Activated T-helper 2 cell treated with anti-CD3 and anti-CD28 coated beads, Interferon-gamma antibody, Interleukin-2, Interleukin-4, amounts not matched to agents 10 μg/mL and 5 μg/mL and 100 μg/mL, durations not matched to agents 14 hours and 24 hours and 36 hours (primary cell): ENCODE measurements around the gene RGSL1. TPM values are rescaled to one million over a fixed set of nuclear protein-coding genes. Genes with fewer than 3 reads are reported as not detected.

Source experiments
- DNase-seq: peaks from one replicate; pipeline ENCODE4 v3.0.0; 2021; ENCODE audit warnings: low spot score
- H3K27ac Mint-ChIP-seq: one replicate; pipeline ENCODE4 v1.8.0; 2021; ENCODE audit warnings: mixed read lengths
- H3K27me3 Mint-ChIP-seq: one replicate; pipeline ENCODE4 v1.8.0; 2021; ENCODE audit warnings: low read depth, mixed read lengths
- H3K36me3 Mint-ChIP-seq: one replicate; pipeline ENCODE4 v1.8.0; 2021; ENCODE audit warnings: low read depth, mixed read lengths
- H3K4me1 Mint-ChIP-seq: one replicate; pipeline ENCODE4 v1.8.0; 2021; ENCODE audit warnings: low read depth, mixed read lengths
- H3K4me3 Mint-ChIP-seq: one replicate; pipeline ENCODE4 v1.8.0; 2021; ENCODE audit warnings: low read depth, mild to moderate bottlenecking, moderate library complexity, mixed read lengths
- H3K9me3 Mint-ChIP-seq: one replicate; pipeline ENCODE4 v1.8.0; 2021; ENCODE audit warnings: mixed read lengths
- intact Hi-C: fragments of 100-400 bp; cut with micrococcal nuclease; formaldehyde crosslinking; loops from one replicate; pipeline ENCODE4 v1.15.1; 2023
- total RNA-seq: library from RNA; stranded (reverse); gene quantifications from 2 replicates; pipeline ENCODE4 v1.2.3, GENCODE V29; 2022

RGSL1 gene
- total RNA-seq, 1 donor from 2014 or later, result not detected

DNA sequence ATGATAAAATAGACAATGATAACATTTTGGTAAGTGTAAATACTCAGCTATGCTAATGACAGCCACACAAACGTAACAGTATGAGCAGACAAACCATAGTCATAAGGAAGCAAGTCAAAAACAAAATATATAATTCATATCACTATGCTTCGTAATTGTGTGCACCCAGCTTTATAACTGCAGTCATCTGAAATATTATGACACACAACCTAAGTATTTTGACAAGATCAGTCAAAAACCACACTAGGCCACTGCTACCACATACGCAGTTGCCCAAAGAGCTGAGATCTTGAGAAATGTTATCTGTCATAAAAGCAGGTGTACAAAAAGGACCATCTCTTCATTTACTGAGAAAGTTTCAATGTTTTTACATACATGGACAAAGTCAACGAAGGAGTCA is 113.1 kb downstream of the RGSL1 start:
- peaks cover 9% of the 10 kb centered on the region for H3K27me3 Mint-ChIP-seq
- DNase-seq, result no peak
- H3K9me3 Mint-ChIP-seq, result no peaks in the 10 kb centered on the region
- no peaks in the 10 kb centered on the region for H3K36me3 Mint-ChIP-seq
- H3K27ac Mint-ChIP-seq, result no peak overlapping the region
- intact Hi-C loops, result no loop called here
- no peak overlapping the region for H3K4me3 Mint-ChIP-seq
- peaks cover 2% of the 10 kb centered on the region for H3K4me1 Mint-ChIP-seq

DNA sequence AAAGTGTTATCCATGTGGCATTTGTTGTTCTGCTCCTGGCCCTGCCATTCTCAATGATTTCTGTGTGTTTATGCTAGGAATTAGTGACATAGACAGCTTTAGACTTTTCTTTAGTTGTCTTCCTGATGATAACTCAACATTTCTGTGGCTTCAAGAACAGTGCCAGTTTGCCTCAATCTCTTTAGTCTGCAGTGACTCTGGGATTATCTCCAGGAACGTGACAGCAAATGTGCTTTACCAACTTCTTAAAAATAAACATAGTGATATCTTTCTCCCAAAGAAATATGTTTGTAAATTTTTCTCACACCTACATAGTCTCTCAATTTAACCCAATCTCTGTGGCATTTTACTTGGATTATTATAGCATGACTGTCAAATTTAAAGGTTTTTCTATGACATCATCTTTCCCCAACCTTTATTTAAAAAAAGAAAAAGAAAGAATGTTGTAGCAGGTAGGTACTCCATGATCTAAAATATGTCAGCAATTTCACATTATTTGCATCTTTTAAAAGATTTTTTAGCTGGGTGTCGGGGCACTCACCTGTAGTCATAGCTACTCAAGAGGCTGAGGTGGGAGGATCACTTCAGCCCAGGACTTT is 114.6 kb downstream of the RGSL1 start:
- no peak overlapping the region for H3K4me3 Mint-ChIP-seq
- no peak overlapping the region for H3K27ac Mint-ChIP-seq
- H3K27me3 Mint-ChIP-seq, result peaks cover 9% of the 10 kb centered on the region

DNA sequence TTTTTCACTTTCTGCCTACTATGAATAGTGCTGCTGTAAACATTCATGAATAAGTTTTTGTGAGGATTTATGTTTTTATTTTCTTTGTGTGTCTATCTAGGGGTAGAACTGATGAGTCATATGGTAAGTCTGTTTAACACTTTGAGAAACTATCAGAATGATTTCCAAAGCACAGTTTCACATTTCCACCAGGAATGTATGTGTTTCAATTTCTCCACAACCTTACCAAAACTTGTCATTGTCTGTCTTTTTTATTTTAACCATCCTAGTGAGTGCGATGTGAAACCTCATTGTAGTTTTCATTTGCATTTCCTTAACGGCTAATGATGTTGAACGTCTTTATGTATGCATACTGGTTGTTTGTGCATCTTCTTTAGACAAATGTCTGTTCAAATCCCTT is 115.6 kb downstream of the RGSL1 start:
- Mint-ChIP-seq H3K4me1 (peaks cover 2% of the 10 kb centered on the region), H3K4me3 (no peak overlapping the region), H3K9me3 (no peaks in the 10 kb centered on the region), H3K27ac (no peak overlapping the region), H3K36me3 (no peaks in the 10 kb centered on the region), H3K27me3 (peaks cover 9% of the 10 kb centered on the region)
- no peak for DNase-seq
- intact Hi-C loops, result no loop called here

More for the DNA sequence above, 114.6 kb downstream of the RGSL1 start:
- H3K36me3 Mint-ChIP-seq, result no peaks in the 10 kb centered on the region
- intact Hi-C loops, result no loop called here
- no peaks in the 10 kb centered on the region for H3K9me3 Mint-ChIP-seq
- no peak for DNase-seq
- H3K4me1 Mint-ChIP-seq, result peaks cover 2% of the 10 kb centered on the region

DNA sequence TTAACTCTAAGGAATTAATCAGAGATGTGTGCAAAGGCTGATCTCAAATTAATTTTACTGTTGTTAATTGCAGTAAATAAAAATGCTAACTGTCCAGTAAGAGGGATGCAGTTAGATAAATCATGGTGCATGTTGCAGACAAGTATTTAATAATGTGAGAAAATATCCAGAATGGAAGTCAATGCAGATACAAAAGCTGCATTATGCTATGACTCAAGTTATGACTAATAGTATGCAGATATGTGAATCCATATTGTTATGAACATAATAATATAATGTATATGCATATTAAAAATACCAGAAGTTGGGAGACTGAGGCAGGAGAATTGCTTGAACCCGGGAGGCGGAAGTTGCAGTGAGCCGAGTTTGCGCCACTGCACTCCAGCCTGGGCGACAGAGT is 117.7 kb downstream of the RGSL1 start:
- intact Hi-C loops, result no loop called here
- H3K27me3 Mint-ChIP-seq, result peaks cover 6% of the 10 kb centered on the region
- H3K4me3 Mint-ChIP-seq, result no peak overlapping the region
- no peaks in the 10 kb centered on the region for H3K9me3 Mint-ChIP-seq
- H3K27ac Mint-ChIP-seq, result no peak overlapping the region
- H3K36me3 Mint-ChIP-seq, result no peaks in the 10 kb centered on the region
- DNase-seq, result no peak
- no peaks in the 10 kb centered on the region for H3K4me1 Mint-ChIP-seq

DNA sequence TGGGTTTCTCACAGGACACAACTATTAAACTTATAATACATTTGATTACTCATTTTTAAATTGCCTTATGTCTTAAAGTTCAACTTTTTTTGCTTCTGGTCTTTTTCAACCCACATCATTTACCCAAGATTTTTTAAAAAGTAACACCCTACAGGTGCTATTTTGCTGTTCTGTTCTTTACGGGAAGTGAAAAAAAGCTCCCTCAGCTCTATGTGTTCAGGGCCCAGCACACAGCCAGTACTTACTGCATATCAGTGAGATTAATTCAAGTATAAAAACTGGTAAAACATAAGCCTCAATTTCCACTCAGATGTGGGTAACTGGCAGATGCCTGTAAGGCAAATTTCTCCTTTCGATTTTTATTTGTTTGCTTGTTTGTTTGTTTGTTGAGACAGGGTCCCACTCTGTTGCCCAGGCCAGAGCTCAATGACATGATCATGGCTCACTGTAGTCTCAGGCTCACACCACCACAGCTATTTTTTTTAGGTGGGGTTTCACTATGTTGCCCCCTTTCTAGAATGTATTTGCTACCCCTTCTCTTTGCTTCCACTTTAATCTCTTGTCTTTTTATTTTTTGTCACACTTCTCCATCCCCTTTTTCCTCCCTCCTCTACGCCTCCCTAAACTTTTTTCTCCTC is 118.8 kb downstream of the RGSL1 start:
- Mint-ChIP-seq H3K27me3 (peaks cover 6% of the 10 kb centered on the region), H3K4me3 (no peak overlapping the region), H3K27ac (no peak overlapping the region), H3K4me1 (no peaks in the 10 kb centered on the region), H3K9me3 (no peaks in the 10 kb centered on the region), H3K36me3 (no peaks in the 10 kb centered on the region)
- intact Hi-C loops, result no loop called here
- no peak for DNase-seq

DNA sequence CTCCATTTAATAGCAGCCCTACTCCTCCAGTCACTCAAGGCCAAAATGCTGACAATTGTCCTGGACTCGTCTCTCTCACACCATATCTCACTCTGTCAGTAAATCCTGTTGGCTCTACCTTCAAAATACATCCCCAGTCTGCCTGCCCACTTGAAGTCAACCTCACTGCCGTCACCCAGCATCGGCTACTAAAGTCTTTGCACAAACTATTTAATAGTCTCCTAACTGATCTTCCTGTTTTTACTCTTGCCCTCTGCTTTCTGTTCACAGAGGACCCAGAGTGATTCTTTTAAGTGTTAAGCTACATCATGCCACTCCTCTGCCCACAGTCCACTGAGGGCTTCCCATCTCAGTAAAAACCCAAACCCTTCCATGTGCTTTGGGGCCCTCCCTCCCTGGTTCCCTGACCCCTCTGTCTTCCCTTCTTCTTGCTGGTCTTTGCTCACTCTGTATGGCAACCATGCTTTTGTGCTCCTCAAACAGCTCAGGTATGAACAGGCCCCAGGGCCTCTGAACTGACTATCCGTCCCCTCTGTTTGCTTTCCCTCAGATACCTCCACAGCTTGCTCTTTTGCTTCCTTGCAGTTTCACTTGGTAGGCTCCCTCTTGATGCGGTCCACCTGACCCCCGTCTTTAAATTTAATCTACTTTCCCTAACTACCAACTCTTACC is 120.1 kb downstream of the RGSL1 start:
- Mint-ChIP-seq H3K4me1 (no peaks in the 10 kb centered on the region), H3K4me3 (no peak overlapping the region), H3K27ac (no peak overlapping the region), H3K9me3 (no peaks in the 10 kb centered on the region), H3K36me3 (no peaks in the 10 kb centered on the region), H3K27me3 (peaks cover 6% of the 10 kb centered on the region)
- no peak for DNase-seq
- intact Hi-C loops, result no loop called here

DNA sequence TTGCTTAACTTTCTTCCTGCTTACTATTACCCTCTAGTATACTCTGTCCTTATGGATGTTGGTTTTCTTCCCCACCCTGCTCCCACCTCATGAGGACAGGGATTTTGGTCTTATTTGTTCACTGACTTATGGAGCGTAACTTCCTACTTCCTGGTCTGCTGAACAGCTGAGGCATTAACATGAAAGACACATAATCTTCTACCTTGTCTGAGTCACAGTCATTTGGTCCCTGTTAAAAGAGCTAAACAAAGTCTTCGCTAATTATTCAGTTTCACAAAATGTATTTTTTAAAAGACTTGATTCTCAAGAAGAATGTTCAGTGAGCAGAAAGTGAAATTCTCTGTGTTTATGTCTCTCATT is 120.6 kb downstream of the RGSL1 start:
- Mint-ChIP-seq H3K27me3 (peaks cover 2% of the 10 kb centered on the region), H3K27ac (no peak overlapping the region), H3K4me3 (no peak overlapping the region), H3K36me3 (peaks cover 3% of the 10 kb centered on the region), H3K4me1 (no peaks in the 10 kb centered on the region), H3K9me3 (no peaks in the 10 kb centered on the region)
- intact Hi-C loops, result no loop called here
- DNase-seq, result no peak

DNA sequence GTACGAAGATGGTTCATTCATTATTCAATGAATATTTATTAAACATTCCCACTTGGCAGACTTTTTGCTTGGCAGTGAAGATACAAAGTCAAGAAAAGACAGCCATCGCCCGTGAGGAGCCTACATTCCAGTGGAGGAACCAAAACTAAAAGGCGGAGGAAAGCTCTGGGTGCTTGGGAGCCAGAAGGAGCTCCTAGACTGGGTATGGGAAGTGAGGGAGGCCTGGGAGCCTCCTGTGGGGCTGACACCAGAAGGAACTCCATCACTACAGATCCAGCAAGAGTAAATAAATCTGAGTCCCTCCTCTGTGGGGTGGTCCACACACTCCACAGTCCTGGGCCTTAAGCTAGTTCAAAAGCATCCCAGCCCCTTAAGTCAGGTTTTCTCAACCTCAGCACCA is 124.2 kb downstream of the RGSL1 start:
- no peak overlapping the region for H3K4me3 Mint-ChIP-seq
- H3K9me3 Mint-ChIP-seq, result no peaks in the 10 kb centered on the region
- H3K36me3 Mint-ChIP-seq, result peaks cover 15% of the 10 kb centered on the region
- no peak for DNase-seq
- no peaks in the 10 kb centered on the region for H3K27me3 Mint-ChIP-seq
- no peak overlapping the region for H3K27ac Mint-ChIP-seq
- intact Hi-C loops, result no loop called here
- no peaks in the 10 kb centered on the region for H3K4me1 Mint-ChIP-seq

DNA sequence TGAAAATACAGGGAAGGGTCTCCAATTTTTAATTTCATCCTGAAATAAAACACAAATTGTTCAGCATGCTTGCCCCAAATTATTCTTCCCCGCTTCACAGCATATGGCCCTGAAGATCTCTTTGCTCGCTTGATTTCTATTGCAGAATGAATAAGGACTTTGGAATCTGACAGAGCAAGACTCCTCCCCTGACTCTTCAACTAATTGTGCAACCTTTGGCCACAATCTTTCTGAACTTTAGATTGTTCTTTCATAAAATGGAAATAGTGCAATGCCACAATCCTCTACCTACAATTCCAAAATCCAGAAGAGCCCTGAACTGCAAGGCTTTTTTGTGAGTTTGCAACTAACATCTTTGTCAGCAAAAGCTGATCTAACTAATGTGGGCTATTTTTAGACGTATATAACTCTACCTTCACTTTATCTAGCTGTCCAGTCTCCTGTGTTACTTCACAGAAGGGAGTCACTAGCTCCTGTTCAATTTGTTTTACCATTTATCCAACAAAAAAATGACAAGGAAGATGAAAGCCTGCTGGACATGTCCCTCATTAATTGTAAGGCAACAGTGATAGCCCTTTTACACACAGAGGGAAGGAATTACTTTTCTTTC is 125.7 kb downstream of the RGSL1 start:
- H3K4me3 Mint-ChIP-seq, result no peak overlapping the region
- no peaks in the 10 kb centered on the region for H3K9me3 Mint-ChIP-seq
- no peak overlapping the region for H3K27ac Mint-ChIP-seq
- H3K36me3 Mint-ChIP-seq, result peaks cover 29% of the 10 kb centered on the region
- DNase-seq, result no peak
- intact Hi-C loops, result no loop called here
- no peaks in the 10 kb centered on the region for H3K27me3 Mint-ChIP-seq
- H3K4me1 Mint-ChIP-seq, result no peaks in the 10 kb centered on the region

DNA sequence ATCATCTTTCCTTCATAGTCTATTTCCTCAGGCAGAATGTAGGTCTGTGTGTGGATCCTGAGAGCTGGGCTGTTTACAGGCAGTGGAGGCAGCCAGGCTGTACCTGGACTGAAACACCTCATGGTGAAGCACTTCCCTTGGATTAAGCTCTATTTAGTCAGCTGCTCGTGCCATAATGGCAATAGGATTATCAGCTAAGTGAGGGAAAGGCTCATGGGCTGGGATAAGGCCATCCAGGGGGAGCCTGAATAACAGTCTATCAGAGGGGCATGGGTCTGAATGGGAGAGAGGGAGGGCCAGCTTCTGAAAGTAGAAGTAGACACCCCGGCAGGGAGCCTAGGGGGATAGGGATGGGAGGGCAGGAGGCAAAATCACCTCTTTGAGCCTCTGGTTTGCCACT is 130.8 kb downstream of the RGSL1 start:
- Mint-ChIP-seq H3K27ac (no peak overlapping the region), H3K9me3 (no peaks in the 10 kb centered on the region), H3K36me3 (peaks cover 43% of the 10 kb centered on the region), H3K27me3 (no peaks in the 10 kb centered on the region), H3K4me1 (peaks cover 11% of the 10 kb centered on the region), H3K4me3 (no peak overlapping the region)
- intact Hi-C loops, result no loop called here
- no peak for DNase-seq

DNA sequence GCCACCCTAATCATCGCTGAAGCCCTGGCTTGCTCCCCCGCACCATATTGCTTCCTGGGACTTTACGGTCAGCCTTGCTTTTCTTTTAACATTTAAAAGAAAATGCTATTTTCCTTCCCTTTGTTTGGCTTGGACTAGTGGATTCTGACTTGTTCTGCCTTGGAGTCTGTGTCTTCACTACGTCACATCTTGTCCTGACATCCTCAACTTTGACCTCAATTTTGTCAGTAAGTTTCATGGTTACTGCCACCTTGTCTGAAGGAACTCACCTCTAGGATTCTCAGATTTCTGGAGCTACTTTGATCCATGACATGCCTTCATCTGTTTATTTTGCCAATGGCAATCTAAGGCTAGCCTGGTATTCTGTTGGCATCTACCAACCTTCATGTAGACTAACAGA is 134.8 kb downstream of the RGSL1 start:
- no peaks in the 10 kb centered on the region for H3K9me3 Mint-ChIP-seq
- H3K4me3 Mint-ChIP-seq, result no peak overlapping the region
- no peaks in the 10 kb centered on the region for H3K27me3 Mint-ChIP-seq
- H3K4me1 Mint-ChIP-seq, result peaks cover 26% of the 10 kb centered on the region
- intact Hi-C loops, result no loop called here
- no peak for DNase-seq
- H3K27ac Mint-ChIP-seq, result no peak overlapping the region
- peaks cover 34% of the 10 kb centered on the region for H3K36me3 Mint-ChIP-seq

DNA sequence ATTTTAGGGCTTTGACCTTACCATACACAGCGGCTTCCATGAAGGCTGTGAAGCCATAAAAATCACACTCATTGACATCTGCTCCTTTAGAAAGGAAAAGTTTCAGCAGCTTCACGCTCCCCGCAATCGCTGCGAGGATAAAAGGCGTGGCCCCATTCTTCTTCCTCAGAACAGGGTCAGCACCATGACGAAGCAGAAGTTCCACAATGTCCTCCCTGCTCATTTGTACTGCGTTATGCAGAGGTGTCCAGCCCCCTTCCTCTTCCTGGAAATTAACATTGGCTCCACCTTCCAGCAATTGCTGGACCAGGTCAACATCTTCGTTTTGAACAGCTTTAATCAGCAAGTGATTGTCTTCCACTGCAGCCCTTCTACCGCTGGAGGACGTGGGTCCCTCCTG is 136.4 kb downstream of the RGSL1 start:
- Mint-ChIP-seq H3K36me3 (peaks cover 20% of the 10 kb centered on the region), H3K27me3 (no peaks in the 10 kb centered on the region), H3K27ac (no peak overlapping the region), H3K4me3 (no peak overlapping the region), H3K4me1 (peaks cover 30% of the 10 kb centered on the region), H3K9me3 (no peaks in the 10 kb centered on the region)
- intact Hi-C loops, result no loop called here
- DNase-seq, result no peak

DNA sequence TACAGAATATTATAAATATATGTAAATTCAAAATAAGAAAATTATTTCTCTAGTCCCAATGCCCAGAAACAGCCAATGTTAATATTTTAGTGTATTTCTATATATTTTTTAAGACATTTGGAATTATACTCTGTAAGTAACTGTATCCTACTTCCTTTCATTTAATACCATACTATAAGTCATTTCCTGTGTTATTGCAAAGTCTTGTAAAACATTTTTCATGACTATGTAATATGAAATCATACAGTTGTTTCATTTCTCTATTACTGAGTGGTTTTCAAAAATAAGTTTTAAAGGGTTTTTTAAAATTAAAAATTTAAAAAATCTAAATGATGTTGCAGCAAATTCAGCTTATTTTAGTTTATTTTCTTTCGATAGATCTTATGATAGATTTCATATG is 137.1 kb downstream of the RGSL1 start:
- no peaks in the 10 kb centered on the region for H3K9me3 Mint-ChIP-seq
- intact Hi-C loops, result no loop called here
- H3K4me1 Mint-ChIP-seq, result peaks cover 30% of the 10 kb centered on the region
- no peak for DNase-seq
- peaks cover 15% of the 10 kb centered on the region for H3K36me3 Mint-ChIP-seq
- H3K27ac Mint-ChIP-seq, result no peak overlapping the region
- H3K27me3 Mint-ChIP-seq, result no peaks in the 10 kb centered on the region
- H3K4me3 Mint-ChIP-seq, result no peak overlapping the region
